Epithelial cell of esophagus (primary cell): ENCODE data around the gene RNF11.

Experiments
- DNase-seq: peaks from one replicate; pipeline ENCODE4 v3.0.0; 2010; ENCODE audit warnings: low read depth
- H3K4me3 ChIP-seq: 2 replicates; pipeline ENCODE4 v1.5.1; 2011; ENCODE audit warnings: mild to moderate bottlenecking, low read length, control low read depth
- CTCF ChIP-seq: IDR thresholded peaks from 2 replicates; pipeline ENCODE4 v1.5.1; 2011; ENCODE audit warnings: low read depth, mild to moderate bottlenecking, low read length, control low read depth, inconsistent platforms; ENCODE audit not compliant: insufficient read depth; ENCODE audit errors: missing control alignments

RNF11 gene

GRCh38 chr1:51308636-51309035, 72.6 kb downstream of the RNF11 start:
- DNase-seq = no peak
- no peak for TF ChIP-seq CTCF
- no peak overlapping the region for H3K4me3 ChIP-seq

- H3K4me3 ChIP-seq = no peak overlapping the region
- no peak for DNase-seq
- TF ChIP-seq CTCF = no peak
These were observed 73.2 kb downstream of the RNF11 start for GRCh38 chr1:51309291-51309690.

- no peak overlapping the region for H3K4me3 ChIP-seq
- DNase-seq = peak; percentile 26
- no peak for TF ChIP-seq CTCF
These were observed 75.0 kb downstream of the RNF11 start for GRCh38 chr1:51310871-51311613.

DNA sequence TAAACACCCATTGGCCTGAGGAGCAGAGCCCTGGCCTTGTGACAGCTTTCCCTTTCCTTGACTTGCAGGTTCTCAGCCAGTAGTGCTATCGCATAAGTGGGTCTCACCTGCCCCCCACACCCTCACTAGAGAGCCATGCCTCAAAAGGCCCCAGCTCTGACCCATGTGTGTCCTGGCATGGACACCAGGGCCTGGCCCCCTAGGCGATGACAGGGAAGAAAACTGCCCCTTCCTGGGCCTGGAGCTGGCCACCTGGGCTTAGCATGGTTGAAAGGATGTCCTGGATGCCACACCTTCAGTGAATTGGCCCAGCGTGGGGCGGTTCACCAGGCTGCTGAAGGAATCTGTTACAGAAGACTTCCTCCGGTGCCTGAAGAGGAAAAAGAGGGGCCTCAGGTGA, 75.8 kb downstream of the RNF11 start:
- H3K4me3 ChIP-seq = no peak overlapping the region
- TF ChIP-seq CTCF = no peak
- no peak for DNase-seq

DNA sequence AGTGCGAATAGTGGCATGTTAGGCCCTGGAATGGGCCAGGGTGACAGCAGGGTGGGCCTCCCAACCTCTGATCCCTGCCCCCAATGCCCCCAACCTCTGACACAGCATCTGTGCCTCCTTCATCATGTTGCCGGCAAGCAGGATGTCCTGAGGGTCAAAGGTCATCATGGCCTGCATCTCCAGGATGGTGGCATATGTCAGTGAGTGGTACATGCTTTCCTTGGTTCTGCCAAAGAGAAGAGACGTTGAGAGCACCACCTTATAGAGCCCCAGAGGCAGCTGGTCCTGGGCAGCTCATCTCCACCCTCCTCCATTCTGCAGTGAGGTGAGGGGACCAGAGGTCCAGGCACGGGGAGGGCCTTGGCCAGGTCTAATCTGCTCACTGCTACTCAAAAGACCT, 76.6 kb downstream of the RNF11 start:
- no peak overlapping the region for H3K4me3 ChIP-seq
- no peak for DNase-seq
- TF ChIP-seq CTCF = no peak

DNA sequence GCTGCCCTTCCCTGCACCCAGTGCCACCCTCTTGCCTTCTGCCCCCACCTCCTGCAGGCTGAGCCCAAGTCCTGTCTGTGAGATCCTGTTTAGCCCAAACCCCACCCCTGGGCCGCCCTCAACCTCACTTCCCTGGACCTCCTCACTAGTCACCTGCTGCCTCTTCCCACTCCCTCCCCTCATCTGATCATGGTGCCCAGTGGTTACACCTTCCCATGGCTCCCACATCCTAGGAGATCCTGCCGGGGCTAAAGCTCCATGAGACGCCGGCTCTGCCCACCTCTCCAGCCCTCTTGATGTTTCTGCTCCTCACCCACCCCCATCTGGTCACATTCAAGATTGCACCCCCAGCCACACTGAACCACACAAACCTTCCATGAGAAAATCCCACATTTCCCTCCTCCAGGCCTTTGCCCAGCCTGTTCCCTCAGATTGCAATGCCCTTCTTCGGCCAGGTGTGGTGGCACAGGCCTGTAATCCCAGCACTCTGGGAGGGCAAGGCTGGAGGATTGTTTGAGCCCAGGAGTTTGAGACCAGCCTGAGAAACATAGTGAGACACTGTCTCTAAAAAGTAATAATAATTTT, 77.3 kb downstream of the RNF11 start:
- no peak for DNase-seq
- no peak overlapping the region for H3K4me3 ChIP-seq
- peak; percentile 20 for TF ChIP-seq CTCF

DNA sequence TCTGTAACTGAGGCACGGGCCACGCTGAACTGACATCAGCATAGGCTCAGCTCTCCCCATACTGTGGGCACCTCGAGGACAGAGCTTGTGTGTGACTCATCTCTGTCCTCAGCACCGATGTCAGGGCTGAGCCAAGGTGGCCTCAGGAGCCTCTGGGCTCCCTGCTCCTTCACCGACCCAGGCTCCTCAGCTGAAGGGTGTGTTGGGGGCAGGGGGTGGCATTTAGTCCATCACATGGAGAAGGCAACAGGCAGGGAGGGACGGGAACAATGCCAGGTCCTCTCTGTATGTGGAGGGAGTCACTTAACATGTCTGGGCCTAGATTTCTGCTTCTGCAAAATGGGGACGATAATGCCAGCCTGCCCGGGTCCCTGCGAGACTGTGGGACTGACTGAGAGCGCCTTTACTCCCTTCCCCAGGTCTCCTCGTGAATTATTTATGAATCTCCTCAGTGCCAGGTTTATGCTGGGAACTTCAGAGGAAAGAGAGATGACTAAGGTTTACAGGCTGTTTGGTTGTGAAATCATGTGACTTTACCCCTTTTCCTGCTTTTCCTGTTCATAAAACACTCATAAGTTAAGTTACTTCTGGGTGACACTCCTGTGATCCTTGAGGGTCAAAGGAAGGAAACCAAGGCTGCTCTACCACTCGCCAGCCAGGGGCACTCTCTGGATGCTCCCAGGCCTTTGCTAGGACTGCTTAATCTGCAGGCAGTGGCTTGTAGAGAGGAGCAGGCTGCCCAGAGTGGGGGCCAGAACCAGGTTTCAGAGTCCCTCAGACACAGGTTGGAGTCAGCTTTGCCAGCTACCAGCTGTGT, 78.1 kb downstream of the RNF11 start:
- DNase-seq = peak; percentile 93
- H3K4me3 ChIP-seq = no peak overlapping the region
- no peak for TF ChIP-seq CTCF
